CD4-positive, alpha-beta T cell treated with Interferon gamma for 1 hour (primary cell): ENCODE results near the gene LYSMD3.
A peak's percentile ranks its signal among the peaks of the same experiment; 100 is the strongest.
"Not testable (repeated sequence)": the region's sequence is repeated elsewhere in the genome, so short reads cannot be mapped to it uniquely, and the experiment has no call there.

Source experiments
- DNase-seq: peaks from one replicate; pipeline ENCODE4 v3.0.0-alpha.2; 2020

Gene LYSMD3

DNA sequence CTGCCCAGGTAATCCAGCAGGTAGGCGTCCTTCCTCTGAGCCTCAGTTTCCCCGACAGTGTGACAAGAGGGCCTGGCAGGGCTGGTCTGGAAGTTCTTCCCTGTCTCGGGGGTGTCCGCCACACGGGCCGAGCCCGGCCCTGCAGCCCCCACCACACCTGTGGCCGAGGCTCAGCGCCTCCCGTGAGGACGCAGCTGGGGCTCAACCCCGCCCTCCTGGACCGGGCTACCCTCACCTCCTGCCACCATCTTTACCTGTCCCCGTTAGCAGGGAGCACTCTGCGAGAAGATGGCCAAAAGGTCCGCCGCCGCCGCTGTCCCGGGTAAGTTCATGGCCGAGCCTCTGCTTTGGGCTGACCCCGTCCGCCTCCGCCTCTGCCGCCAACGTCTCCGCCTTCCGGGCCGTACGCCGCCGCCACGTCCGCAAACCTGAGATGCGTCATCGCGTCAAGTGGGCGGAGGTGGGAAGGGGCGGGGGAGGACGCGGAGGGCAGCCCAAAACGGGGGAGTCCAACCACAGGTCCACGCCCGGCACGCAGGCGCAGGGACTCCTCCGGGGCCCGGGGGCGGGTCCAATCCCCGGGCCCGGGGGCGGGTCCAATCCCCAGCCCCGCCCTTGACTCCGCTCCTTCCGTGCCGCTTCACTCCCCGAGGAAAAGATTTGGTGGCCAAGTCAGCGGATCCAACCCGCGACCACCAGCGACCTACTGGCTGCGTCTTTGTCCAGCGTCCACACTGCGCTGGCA is at the start of gene LYSMD3:
Gene LYSMD3 (minus strand): TSS at position 391 of the 745 bp plus-strand sequence. CDS start 4,295 bp downstream, outside the sequence.
- DNase-seq: peak; percentile 97

DNA sequence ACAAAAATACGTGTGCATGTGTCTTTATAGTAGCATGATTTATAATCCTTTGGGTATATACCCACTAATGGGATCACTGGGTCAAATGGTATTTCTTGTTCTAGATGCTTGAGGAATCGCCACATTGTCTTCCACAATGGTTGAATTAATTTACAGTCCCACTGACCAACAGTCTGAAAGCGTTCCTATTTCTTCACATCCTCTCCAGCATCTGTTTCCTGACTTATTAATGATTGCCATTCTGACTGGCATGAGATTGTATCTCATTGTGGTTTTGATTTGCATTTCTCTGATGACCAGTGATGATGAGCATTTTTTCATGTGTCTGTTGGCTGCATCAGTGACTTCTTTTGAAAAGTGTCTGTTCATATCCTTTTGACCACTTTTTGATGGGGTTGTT is 47.2 kb upstream of the LYSMD3 start:
- not testable (repeated sequence) for DNase-seq

DNA sequence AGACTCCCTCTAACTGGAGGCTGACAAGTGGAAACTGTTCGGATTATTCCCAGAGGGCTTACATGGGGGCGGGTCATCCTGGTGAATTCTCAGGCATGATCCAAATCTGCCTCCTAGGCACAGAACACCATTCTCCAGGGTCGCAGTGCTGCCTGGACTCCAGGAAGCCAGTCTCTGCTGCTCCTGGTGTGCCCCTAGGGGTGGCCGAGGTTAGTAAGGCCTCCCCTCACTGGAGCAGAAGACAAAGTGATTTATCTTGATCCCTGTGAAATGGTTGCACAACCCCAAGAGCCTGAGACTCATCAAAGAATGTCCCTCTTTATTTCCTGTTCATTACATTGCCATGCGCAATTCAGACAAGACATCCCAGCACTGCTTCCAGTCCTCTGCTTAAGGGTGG is 46.3 kb upstream of the LYSMD3 start:
- DNase-seq: no peak

DNA sequence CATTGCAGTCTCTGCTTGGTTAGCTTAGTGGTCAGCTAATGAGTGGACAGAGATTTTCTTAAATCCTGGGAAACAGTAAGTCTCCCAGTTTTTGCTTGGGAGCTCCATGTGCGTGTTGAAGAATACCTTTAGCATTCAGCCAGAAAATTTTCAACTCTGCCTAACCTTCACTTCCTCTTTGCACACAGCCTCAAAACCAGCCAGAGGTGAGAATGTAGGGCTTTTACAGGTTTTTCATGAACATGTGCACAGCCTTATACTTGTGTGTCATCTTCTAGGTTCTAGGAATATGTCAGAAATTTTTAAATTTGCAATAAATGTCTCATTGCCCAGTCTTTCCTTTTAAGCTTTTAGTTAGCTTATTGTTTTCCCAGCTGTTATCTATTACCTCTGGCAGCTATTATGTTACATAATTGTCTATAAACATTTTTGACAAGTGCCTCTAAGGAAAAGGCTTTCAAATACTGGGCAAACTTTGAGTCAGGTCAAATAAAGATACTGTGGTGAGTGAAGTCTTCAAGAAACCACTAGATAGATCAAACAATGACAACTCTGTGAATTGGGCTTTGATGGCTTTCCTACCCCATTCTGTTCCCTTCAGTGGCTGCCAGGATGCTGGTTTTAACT is 41.9 kb upstream of the LYSMD3 start:
- DNase-seq: no peak

DNA sequence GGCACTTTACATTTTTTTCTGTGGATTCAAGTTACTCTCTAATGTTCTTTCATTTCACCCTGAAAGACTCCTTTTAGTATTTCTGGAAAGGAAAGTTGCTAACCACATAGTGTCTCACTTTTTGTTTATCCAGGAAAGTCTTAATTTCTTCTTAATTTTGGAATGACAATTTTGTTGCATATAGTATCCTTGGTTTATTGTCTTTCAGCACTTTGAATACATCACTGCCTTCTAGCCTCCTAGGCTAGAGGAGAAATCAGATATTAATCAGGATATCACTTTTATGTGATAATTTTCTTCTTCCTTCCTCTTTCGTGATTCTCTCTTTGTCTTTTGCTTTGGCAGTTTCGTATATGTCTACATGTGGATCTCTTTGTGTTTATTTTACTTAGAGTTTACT is 40.6 kb upstream of the LYSMD3 start:
- no peak for DNase-seq

DNA sequence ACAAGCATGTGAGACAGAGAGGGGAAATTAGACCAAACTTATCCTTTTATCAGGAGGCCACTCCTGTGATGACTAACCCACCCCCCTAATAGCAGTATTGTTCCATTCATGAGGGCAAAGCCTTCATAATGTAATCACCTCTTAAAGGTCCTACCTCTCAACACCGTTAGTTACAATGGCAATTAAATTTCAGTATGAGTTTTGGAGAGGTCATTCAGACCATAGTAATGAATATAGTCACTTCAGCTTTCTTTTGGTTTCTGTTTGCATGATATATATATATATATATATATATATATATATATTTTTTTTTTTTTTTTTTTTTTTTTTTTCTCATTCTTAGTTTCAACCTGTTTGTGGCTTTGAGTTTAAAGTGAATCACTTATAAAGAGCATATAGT is 39.7 kb upstream of the LYSMD3 start:
- DNase-seq: no peak

DNA sequence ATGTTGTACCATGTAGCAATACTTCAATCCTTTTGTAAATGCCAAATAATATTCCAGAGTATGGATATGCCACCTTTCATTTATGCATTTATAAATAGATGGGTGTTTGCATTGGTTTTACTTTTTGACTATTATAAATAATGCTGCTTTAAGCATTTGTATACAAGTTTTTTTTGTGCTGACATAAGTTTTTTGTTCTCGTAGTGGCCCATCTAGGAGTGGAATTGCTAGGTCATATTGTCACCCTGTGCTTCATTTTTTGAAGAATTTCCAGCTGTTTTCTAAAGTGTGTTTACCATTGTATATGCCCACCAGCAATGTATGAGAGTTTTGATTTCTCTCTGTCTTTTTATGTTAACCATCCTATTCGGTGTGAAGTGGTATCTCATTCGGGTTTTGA is 36.1 kb upstream of the LYSMD3 start:
- DNase-seq: no peak

DNA sequence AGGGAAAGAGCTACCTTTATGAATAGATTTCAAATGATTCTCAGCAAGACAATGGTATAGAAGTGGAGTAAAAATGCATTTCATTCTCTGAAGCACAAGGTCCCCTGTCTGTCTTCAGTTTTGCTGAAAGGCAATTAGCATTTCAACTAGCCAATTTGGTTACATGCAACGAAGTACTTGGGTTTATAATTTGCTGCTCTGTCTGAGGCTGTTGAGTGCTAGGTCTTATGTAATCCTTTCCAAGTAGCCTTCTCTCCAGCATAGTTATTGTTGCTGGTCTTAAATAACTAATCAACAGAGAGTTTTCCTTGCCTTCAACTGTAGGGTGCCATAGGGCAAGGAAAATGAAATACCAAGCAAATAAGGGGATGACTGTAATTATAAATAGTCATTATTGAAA is 33.7 kb upstream of the LYSMD3 start:
- DNase-seq: no peak

DNA sequence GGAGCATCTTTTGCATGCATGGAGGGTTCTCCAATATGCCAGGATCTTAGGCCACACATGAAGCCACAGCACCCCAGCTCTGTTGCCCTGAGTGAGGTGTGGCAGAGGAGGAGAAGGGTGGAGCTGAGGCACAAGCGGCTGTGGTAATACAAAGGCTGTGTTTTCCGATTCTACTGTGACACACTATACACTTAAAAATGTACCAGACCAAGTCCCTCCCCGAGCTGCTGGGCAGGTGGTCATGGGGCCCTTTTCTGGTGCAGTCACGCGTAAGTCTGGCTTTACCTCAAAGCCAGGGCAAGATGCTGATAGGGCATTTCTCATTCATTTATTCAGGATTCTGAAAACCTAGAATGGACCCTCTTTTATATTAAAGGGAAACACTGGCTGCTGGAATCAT is 33.0 kb upstream of the LYSMD3 start:
- DNase-seq: no peak

DNA sequence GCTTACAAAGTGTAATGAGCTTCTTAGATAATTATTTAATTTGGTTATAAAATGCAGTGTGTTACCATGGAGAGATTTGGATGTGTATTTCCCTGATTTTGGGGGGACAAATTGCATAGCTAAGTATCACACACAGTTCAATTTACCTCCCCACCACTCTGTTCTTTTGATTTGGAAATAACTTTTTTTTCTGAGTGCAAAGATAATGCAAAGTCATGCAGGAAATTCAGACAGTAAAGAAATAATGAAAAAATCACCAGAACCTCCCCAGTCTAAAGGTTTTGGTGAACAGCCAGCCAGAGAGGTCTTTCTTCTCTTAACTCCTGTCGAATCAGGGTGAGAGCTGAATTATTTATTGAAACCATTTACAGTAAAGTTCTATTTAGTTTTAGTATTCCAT is 32.4 kb upstream of the LYSMD3 start:
- DNase-seq: no peak

DNA sequence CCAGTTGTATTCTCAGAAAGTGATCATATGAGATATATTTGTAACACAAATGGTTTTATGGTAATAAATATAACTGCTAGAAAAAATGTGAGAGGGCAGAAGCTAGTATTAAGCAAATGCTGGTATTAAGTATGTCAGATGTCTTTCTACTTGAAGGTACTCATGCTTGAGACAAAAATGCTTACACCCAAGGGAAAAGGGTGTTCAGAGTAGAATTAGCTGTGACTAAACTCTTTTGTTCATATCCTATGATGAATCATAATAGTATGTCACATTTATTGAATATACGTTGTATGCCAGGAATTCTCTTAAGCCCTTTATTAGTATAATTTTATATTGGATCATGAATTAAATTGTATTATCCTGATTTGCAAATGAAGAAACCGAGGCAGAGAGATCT is 31.4 kb upstream of the LYSMD3 start:
- no peak for DNase-seq

DNA sequence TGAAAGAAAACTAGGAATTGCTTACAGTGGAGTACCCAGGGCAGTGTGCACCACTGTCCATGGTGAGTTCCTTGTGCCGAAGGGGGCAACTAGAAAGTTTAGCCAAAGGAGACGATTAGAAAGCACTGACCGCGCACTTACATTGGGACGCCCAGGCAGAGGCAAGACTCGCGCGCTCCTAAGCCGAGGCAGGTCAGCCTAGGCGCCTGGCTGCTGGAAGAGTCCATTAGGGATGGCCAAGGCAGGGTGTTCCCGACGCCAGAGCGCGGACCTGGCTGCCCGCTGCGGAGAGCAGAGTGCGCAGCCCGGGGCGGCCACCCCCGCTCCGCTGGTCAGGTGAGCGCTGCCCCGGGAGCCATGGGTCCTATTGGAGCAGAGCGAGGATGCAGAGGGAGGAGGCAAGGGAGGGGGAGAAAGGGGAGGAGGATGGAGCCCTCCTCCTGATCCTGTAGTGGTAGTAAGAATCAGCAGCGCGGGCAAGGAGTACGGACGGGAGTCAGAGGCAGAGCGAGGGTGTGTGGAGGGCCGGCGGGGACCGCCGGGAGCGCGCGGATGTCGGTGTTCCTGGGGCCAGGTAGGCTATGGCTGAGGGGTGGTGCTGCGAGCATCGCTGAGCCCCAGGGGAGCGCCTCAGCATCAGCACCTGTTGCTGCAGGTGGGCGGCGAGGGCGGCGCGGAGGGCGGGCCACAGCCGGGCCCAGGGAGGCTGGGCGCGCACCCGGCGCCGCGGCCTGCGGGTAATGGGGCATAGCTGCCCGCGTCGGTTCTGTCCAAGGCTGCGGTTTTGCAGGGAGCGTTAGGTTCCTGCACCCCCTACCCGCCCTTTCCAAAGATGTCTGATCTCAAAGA is 29.2 kb upstream of the LYSMD3 start, which contains the start of gene ADGRV1:
Gene ADGRV1 (plus strand): TSS at position 454 of the 849 bp plus-strand sequence. CDS start 99 bp downstream, at position 553.
- DNase-seq: no peak

DNA sequence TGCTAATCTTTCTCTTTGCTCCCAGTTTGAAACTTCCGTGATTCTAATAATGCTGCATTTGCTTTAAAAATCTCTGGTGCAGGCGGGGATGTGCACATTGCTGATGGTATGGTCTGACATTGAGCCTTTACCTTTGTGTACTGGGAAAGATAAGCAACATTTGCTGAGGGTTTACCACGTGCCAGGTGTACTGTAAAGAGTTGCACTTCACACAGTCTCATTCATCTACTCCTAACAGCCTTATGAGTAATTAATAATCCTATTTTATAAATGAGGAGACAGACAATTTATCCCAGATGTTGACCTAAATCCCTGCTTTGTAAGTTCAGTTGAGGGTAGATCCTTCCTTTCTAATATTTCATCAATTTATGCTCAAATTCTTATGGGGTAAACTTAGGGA is 28.5 kb upstream of the LYSMD3 start:
- DNase-seq: no peak

DNA sequence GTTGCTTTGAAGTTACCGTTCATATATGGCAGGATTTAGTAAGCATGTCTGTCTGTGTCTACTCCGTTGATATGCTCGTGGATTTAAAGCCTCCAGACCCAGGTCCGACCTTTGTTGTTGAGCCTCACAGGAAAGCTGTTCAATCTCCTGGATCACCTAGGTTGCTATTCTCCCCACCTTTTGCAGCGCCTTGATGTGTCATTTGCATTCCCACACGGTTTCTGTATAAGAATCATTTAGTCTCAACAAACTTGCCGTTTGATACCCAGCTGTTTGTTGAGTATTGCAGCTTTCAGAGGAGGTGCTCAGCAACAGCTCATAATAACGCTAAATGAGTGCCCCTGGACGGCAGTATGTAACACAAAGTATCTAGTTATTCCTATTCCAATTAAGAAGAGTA is 28.0 kb upstream of the LYSMD3 start:
- no peak for DNase-seq

DNA sequence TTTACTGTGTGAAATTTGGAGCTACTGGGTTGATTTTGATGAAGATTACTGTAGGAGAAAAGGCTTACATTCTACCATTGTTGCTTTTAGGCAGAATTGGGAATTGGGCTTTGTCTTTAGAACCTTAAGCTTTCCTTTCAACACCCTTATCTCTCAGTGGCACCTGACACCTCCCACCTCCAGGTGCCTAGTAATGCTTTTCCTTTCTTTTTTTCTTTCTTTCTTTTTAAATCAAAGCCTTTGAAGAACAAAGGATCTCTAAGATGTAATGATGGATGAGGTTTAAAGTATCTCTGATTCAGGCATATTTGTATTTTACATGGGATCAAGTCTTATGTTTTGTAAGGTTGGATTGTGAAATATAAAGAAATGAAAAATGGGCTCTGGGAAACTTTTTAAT is 26.3 kb upstream of the LYSMD3 start:
- DNase-seq: no peak

DNA sequence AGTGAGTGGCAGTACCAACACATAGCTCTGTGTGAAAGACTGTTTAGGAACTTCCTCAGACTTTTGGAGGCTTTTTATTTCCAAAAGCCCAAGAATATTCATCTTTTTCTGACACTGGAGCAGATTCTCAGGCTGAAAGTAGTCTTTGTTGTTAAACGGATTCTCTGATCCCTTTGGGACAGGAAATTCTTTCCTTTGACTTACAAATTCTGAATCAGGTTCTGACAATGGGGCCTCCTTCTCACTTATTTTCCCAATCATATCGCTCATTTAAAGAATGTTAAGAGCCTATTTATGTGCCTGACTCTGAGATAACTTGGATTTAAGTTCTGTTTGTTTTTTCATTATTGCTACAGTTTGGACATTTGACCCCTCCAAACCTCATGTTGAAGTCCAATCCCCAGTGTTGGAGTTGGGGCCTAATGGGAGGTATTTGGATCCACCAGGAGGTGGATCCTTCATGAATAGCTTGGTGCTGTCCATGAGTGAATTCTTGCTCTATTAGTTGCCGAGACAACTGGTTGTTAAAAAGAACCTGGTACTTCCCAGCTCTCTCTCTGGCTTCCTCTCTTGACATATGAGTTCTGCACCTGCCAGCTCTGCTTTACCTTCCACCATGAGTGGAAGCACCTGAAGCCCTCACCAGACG is 25.1 kb upstream of the LYSMD3 start:
- no peak for DNase-seq

DNA sequence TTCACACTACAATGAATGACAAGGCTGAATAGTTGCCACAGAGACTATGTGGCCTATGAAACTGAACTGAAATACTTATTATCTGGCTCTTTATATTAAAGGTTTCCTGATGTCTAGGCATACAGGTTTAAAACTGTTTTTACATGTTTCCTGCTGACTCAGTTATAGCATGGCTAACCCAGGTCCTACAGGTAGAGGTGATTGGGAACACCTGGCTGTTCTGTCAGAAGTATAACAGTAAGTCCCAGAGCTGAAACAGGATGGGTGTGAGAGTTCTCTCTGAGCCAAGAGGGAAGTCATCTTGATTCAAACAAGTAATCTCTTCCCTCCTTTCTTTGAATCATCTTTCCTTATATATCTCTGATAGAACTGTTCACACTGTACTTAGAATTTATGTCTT is 24.3 kb upstream of the LYSMD3 start:
- no peak for DNase-seq

DNA sequence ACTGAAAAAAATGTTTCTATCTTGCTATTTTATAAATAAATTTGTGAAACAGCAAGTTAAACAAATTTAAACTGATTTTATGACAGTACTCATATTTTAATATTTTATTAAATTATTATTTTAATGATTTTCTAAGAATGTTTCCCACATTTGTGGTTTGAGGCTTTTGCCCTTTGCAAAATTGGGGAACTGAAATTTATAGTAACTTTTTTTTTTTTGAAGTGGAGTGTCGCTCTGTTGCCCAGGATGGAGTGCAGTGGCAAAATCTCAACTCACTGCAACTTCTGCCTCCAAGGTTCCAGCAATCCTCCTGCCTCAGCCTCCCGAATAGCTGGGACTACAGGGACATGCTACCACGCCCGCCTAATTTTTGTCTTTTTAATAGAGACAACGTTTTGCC is 22.0 kb upstream of the LYSMD3 start:
- no peak for DNase-seq

DNA sequence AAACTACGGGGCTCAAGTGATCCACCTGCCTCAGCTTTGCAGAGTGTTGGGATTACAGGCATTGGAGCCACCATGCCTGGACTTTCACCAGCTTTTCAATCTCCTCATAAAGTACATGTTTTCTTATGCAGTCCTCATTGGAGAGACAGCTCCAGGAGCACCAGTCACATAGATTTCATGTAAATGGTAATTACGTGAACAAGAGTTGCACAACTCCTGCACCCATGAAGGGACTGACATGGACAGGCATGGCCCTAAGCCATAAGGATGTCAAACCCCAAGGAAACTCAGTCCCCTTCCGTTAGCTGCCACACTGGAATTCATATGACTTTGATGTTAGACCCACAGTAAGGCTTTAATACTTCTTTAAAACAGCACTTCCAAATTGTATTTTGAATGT is 21.6 kb upstream of the LYSMD3 start:
- DNase-seq: no peak

DNA sequence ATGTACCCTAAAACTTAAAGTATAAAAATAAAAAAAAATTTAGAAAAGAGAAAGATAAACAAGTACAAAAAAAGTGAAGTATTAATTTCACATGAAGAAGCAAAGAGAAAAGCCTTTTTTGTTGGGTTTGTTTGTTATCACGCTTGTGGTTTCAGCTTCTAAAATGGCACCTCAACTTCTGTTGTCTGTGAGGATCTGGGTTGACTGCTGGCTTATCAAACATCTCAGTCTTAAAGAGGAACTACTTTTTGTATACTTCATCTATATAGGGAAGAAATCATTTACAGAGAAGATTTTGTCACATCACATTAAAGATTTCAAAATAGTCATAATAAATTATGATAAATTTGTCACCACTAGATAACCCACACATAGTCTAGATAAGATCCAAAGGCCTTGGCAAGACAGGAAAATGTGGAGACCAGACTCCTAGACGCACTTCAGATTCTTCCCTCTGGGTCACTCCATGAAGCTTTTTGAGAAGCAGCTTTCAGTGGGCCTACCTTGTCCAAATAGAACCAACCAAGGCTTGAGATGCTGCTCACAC is 20.4 kb upstream of the LYSMD3 start:
- DNase-seq: no peak

DNA sequence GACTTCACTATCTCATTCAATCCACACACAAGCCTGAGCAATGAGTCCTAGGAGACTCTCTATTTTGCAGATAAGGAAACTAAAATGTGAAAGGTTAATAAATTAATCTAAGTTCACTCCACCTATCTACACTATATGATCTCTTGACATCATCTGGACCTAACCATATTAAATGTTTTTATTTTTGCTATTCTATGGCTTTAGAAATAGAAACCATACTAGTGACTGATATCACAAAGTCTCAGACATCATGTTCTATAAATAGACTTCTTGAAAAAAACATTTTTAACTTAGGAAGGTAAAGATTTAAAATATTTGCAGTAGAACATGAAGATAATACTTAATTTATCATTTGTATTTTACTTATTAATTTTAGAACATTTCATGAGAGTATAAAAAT is 19.8 kb upstream of the LYSMD3 start:
- DNase-seq: no peak

DNA sequence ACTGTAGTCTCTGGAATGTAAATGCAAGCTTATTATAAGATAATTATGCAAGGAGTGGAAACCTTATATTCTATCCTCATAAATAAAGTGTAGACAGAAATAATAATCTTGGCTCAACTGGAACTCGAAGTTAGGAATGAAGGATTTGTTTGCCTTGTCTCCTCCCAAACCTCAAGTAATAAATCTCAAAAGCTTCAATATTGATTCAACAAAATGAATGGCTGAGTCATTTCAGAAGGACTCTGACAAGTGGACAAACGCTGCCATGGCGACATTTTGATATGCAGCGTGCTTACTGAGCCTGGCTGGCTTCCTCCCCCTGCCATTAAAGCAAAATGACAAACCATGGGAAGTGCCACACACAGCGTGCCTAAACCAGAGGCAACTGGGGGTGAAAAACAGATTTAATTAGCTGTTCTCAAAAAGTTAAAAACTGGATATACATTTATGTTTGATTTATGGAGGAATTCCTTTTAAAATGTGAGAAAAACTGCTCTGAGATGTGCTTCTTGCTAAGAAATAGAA is 18.7 kb upstream of the LYSMD3 start:
- DNase-seq: no peak

DNA sequence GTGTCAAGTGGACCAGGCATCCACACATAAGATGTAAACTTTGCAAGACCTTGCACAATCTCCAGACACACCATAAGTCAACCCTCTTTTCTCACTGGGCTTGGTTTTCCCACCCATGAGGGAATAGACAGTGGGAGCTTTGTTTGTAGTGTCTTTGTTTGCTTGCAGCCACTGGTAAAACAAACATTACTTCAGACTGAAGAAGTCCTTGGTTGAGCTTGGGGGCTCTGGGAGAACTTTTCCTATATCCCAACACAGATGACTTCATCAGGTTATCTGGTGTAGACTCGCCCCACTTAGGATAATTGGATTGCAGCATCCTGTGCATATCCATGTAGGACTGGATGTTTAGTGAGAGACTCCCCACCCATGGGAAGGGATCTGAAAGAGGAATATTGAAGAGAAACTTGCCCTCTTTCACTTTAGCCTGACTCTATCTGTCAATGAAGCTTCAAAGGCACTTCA is 17.7 kb upstream of the LYSMD3 start:
- DNase-seq: no peak
